Activated CD8-positive, alpha-beta memory T cell treated with anti-CD3 and anti-CD28 coated beads for 48 hours (primary cell): Measurements from ENCODE around the gene BCL2L14.
"Not testable (repeated sequence)": the region's sequence is repeated elsewhere in the genome, so short reads cannot be mapped to it uniquely, and the experiment has no call there.

Experiments used
- DNase-seq, 3 experiments: peaks; one replicate each; pipeline ENCODE4 v3.0.0-alpha.2; 2020; ENCODE audit warnings: low read depth in 2 of 3, low spot score in 2 of 3

BCL2L14 gene

DNA sequence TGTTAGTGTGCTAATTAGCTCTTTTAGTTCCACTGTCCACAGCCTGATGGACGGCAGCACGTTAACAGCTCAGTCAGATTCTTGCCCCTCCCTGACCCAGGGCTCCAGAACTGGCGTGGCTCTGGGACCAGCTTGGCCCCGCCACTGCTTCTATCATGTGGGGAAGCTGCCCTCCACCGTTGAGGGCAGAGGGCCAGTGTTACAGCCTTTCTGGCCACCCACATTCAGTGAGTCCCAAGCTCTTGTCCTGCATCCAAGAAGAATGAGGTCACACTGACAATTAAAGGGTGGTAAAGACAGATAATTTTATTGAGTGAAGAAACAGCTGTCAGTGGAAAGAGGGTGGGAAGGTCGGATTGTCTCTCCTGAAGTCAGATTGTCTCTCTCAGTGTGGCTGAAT is 36.9 kb downstream of the BCL2L14 start:
- no peak for DNase-seq

DNA sequence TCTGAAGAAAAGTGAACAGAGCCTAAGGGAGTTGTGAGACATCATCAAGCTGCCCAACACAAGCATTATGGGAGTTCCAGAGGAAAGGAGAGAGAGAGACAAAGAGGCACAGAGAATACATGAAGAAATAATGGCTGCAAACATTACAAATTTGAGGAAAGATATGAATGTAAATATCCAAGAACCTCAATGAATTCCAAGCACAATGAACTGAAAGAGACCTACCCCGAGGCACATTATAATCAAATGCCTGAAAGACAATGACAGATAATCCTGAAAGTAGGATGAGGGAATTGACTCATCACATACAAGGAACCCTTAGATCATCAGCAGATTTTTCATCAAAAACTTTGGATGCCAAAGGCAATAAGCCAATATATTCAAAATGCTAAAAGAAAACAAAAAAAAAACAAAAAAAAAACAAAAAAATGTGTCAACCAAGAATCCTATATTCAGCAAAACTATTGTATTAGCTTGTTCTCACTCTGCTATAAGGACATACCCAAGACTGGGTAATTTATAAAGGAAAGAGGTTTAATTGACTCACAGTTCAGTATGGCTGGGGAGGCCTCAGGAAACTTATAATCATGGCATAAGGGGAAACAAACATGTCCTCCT is 37.8 kb downstream of the BCL2L14 start:
- no peak for DNase-seq

DNA sequence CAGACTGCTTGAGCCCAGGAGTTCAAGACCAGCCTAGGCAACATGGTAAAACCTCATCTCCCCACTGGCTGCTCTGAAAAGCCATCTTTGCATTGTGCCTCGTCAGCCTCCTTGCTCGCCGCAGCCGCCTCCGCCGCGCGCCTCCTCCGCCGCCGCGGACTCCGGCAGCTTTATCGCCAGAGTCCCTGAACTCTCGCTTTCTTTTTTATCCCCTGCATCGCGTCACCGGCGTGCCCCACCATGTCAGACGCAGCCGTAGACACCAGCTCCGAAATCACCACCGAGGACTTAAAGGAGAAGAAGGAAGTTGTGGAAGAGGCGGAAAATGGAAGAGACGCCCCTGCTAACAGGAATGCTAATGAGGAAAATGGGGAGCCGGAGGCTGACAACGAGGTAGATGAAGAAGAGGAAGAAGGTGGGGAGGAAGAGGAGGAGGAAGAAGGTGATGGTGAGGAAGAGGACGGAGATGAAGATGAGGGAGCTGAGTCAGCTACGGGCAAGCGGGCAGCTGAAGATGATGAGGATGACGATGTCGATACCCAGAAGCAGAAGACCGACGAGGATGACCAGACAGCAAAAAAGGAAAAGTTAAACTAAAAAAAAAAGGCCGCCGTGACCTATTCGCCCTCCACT is 40.3 kb downstream of the BCL2L14 start:
- DNase-seq = not testable (repeated sequence)

DNA sequence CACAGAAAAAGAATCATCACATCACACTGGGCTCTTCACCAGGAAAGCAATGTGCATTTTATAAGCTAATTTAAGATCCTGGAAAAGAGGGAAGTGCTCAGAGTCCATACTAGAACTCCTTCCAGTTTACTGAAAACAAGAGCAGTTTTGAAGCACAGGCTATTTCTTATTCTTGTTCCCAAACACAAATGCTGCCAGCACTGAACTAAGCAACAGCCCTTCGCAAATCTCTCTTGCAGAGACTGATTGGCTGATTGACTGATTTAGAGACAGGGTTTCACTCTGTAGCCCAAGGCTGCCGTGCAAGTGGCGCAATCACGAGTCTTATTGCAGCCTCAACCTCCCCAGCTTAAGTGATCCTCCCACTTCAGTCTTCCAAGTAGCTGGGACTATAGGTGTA is 44.8 kb downstream of the BCL2L14 start:
- DNase-seq = no peak

- DNase-seq = no peak
These were observed 45.9 kb downstream of the BCL2L14 start for GRCh38 chr12:12116677-12117076.

DNA sequence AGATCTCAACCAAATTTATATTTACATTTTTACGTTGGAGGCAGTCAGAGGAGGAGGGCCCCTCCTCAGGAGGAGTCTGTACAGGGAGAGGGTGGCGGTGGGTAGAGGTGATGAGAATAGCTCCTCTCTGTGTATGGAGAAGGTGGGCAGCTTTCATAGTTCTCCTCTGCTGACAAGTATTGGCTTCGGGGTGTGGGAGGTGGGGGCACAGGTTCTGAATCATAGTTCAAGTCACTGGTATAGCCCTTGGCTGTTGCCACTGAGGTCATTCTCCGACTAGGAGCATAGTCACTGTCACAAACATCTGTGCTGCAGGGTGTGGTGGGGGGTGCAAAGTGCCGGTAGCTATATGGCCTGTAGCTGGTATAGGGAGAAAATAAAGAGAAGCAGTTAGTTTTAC is 50.3 kb downstream of the BCL2L14 start:
- no peak for DNase-seq

GRCh38 chr12:12123036-12123604 is 52.4 kb downstream of the BCL2L14 start:
- no peak for DNase-seq

DNA sequence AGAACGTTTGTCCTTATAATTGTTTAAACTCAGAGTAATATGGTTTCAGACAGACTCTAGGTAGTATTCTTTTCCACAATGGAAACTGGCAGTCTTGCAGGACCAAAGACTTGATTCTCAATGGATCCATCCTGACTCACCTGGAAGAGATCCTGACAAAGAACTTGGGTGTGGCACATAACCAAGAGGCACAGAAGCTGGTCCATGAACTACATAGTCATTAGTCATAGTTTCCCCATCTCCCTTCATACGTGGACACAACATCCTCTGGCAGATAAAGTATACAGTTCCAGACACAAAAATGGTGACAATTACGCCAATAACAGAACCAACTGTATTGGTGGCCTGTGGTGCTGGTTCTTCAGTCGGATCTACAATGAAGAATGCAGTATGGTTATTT is 55.8 kb downstream of the BCL2L14 start:
- no peak for DNase-seq

DNA sequence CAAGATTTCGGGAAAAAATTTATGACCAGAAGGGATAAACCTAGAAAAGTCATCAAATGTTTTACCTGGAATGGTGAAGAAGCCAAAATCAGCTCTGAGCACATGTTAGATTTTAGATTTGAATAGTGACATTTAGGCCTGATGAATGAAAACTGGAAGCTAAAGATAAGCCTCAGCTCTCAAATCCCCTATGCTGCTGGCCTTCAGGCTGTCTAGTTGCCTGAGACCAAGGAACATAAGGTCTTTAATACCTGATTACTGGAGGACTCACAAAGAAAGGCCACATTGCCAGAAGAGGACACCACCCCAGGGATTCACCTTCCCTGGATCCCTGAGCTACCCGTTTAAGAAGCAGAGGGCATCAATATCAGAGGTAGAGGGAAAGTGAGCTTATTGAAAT is 56.6 kb downstream of the BCL2L14 start:
- DNase-seq = no peak

DNA sequence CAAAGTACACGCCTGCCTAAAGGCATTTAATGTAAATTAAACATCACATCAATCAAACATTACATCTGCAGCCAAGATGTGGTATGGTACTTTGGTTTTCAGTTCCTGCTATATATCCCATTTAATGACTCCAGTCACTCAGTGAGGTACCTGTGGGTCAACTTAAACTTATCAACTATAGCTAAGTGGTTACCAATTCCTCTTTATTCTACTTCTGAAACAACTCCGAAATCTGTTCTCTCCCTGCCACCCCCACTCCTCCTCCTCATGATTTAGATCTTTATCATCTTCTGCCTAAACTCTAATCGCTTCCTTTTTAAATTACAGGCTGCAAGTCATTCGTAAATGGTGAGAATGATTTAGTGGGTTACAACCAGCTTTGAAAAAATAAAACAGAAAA is 57.9 kb downstream of the BCL2L14 start:
- no peak for DNase-seq

- no peak for DNase-seq
These were observed 62.5 kb downstream of the BCL2L14 start for GRCh38 chr12:12133259-12133658.

GRCh38 chr12:12133785-12134184 is 63.0 kb downstream of the BCL2L14 start:
- no peak for DNase-seq

GRCh38 chr12:12138203-12139154 is 67.7 kb downstream of the BCL2L14 start:
- no peak for DNase-seq

DNA sequence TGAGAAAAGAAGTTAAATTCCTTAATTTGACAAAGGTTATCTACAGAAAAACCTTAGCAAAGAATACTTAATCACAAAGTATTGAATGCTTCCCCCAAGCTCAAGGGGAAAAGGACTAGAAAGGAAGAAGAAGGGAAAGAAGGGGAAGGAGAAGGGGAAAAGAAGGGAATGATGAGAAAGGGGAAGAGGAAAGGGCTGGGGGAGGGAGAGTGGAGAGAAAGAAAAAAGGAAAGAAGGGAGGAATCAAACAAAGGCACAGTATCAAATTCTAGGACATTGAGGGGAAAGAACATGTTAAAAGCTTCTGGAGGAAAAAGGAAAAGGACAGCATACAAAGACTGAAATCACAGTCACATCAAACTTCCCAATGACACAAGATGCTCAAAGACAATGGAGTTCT is 70.3 kb downstream of the BCL2L14 start:
- DNase-seq = no peak

- DNase-seq = not testable (repeated sequence)
These were observed 73.8 kb downstream of the BCL2L14 start for GRCh38 chr12:12144531-12144930.

DNA sequence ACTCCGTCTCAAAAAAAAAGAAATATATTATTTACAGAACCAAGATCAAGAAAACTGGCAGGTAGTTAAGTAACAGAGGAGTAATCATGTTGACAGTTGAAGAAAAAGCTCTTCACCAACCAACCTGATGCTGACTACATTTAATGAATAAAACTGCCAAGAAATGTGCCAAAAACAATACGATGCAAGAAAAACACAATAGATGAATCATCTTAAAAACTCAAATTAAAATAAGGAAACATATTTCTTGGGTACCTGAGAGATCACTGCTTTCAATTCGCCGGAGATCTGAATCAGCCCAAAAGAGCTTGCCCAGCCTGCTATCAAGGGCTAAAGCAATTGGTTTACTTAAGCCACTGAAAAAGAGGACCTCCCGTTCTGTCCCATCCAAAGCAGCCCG is 76.4 kb downstream of the BCL2L14 start:
- no peak for DNase-seq
